IPS DF 4.7 (cell line): ENCODE results near the gene CACNA1B.
A peak's percentile ranks its signal among the peaks of the same experiment; 100 is the strongest.
"Not testable (repeated sequence)": the region's sequence is repeated elsewhere in the genome, so short reads cannot be mapped to it uniquely, and the experiment has no call there.

ENCODE experiments used
- DNase-seq: peaks from one replicate; pipeline ENCODE4 v3.0.0-alpha.2; 2013; ENCODE audit warnings: low spot score; ENCODE audit errors: extremely low read depth

Gene CACNA1B

GRCh38 chr9:138010861-138011260 lies 133.3 kb downstream of the CACNA1B start:
- DNase-seq: no peak

DNA sequence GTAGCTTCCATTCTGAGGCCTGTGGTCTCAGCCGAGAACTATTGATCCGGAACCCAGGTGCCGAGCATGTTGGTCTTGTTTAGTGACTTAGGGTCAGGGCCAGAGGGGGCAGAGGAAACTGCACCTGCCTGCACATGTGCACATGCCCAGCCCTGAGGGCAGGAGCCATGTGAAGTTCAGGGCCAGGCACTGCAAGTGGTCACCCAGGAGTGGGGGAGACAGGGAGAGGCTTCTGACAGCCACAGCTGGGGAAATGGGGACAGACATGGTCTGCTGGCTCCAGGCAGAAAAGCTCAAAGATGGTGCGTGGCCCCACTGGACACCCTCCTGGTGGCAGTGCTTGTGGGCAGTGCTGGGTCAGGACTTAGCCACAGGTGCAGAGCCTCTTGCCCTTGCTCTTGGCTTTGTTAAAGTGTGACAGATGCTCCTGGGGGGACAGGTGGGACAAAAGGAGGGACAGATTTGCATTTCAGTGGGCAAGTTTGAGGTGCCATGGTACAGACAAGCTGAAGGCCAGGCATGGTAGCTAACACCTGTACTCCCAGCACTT lies 134.4 kb downstream of the CACNA1B start:
- no peak for DNase-seq

GRCh38 chr9:138013273-138013672 lies 135.7 kb downstream of the CACNA1B start:
- no peak for DNase-seq

DNA sequence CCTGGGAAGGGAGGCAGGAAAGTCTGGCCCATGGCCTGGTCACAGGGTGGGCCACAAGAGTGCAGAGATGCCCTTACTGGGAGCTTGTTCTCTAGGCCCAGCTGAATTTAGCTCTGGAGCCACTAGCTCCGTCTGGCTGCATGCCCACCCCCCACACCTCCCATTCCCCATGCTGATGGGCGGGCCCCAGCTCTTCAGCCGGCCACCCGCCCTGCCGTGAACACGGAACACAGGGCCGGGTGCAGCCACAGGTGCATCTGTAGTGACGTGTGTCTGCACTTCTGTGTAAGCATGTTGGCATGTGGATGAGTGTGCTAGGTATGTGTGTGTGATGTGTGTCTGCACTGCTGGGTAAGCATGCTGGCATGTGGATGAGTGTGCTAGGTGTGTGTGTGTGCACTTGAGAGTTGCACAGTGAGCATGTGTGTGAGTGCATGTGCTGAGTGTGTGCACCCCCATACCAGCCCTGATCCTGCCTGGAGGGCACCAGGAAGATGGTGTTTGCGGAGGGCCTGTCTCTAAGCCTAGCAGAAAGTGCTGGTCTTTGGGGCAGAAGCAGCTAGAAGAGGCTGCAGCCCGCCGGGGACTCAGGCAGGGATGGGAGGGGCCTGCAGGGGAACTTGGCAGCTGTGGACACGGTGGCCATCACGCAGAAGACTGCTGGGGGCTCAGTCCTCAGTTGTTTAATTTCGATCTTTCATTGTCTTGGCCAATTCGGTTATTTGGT lies 136.4 kb downstream of the CACNA1B start:
- DNase-seq: no peak

GRCh38 chr9:138014563-138014945 lies 137.0 kb downstream of the CACNA1B start:
- no peak for DNase-seq

GRCh38 chr9:138015021-138015829 lies 137.6 kb downstream of the CACNA1B start:
- DNase-seq: no peak

DNA sequence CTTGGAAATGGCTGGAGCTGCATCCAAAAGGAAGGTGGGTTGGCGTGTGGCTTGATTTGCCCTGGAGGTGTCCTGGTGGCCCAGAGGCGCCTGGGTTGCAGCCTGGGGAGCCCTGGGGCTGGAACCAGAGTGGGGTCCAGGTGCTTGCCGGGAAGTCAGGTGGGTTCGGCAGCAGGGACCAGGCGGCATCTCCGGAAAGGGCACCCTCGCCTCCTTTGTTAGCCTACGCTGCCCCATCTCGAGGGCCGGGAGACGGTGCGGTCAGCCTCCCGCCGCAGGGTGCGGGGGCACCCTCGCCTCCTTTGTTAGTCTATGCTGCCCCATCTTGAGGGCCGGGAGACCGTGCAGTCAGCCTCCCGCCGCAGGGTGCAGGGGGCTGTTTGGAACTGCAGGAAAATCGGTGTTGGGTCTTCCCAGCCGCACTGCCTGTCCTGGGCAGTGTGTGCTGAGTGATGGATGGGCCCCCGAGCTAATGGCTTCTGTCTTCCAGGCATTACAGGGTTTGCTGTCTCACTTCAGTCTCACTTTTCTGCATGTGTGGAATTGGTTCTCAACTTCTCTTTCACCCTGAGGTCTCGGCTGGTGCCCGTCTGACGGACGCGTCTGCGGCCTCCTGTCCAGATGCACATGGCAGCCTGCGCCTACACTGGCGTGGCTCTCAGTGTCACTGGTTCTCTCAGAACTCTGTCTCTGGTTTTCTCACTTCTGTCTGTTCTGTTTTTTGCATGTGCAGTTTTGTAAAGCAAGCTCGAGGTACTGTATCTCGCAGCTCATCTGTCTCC lies 139.0 kb downstream of the CACNA1B start:
- DNase-seq: no peak

- DNase-seq: no peak
Measured at GRCh38 chr9:138017200-138017599, 139.6 kb downstream of the CACNA1B start.

GRCh38 chr9:138019514-138019913 lies 141.9 kb downstream of the CACNA1B start:
- not testable (repeated sequence) for DNase-seq

DNA sequence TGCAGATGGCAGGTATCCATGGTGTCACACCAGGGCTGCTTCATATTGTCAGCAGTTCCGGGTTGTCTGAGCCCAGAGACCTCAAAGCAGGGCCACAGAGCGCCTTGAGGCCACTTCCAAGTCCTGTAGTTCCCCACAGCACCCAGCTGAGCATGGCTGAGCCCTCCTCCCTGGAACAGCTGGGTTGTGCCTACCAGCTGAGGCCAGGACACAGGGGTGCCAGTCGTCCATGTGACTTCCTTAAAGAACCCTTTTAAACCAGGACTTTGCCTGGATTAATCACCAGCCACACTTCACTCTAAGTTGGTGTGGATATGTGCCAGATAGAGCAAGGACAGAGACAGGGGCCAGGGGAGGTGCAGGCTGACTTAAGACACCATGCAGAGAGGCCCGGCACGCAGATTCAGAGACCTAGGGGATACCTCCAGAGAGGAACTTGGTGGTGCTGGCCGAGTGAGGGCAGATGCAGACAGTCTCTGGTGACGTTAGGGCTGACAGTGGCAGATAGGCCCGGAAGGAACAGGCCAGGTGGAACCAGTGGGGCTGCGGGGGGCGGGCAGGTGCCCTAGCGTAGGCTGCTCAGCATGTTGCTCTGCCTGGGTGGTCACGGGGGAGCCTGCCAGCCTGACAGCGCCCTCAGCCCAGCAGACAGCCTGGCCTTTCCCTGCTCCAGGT lies 142.7 kb downstream of the CACNA1B start:
- DNase-seq: no peak

GRCh38 chr9:138020795-138021182 lies 143.2 kb downstream of the CACNA1B start:
- no peak for DNase-seq

DNA sequence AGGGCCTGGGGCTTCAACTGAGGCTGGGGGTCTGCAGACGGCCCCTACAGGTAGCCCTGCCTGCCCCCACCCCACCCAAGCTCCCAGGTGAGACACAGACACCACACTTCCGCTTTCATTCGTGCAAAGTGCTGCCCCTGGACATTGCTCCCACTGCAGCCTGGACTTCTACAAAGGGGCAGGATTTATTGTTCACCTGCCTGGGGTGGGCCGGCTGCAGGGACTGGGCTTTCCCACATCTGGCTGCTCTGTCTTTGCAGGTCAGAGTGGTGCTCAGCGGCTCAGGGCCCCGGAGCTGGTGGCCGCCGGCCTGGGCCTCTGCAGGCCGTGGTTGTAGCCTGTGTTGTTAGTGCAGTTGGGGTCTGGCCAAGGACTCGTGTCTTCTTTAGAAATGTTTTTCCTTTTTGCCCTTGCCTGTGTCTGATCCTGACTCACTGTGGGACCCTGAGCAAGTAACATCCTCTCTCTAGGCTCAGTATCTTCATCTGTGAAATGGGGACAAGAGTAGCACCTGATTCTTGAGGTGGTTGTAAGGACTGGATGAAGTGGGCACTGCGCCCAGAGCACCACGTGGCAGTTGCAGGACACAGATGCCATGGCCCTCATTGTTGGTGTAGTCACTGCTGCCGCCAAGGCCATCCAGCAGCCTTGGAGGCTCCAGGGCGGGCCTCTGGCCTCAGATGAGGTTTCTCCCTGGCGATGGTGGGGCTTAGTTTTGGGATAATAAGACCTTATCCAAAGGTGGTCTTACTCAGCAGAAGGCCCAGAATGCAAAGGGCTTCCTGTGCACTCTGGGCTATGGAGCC lies 143.9 kb downstream of the CACNA1B start:
- no peak for DNase-seq

DNA sequence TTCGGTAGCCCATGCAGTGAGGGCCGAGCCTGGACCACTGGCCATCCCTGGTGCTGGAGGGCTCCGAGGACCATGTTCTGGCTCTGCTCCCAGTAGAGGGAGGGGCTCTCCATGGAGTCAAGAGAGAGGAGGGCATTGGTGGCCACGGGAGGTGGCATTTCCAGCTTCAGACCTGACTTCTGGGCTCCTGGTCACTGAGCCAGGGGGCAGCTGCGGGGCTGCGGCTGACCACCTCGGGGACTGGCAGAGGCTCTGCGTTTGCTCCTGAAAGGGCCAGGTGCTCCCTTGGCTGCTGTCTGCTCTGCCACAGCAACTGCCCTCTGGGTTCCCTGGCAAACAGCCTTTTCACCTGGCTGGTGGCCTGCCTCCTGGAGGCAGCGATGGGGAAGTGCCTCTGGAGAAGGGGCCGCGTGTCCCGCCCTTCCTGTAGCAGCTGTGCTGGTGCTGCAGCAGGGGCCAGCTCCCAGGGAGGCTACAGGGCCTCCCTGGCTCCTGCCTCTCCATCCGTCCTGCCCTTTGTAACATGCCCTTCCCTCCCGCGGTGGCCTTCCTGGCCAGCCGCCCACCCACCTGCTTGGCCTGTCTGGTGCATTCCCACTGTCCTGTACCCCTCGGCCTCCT lies 144.6 kb downstream of the CACNA1B start:
- peak; percentile 46 for DNase-seq

DNA sequence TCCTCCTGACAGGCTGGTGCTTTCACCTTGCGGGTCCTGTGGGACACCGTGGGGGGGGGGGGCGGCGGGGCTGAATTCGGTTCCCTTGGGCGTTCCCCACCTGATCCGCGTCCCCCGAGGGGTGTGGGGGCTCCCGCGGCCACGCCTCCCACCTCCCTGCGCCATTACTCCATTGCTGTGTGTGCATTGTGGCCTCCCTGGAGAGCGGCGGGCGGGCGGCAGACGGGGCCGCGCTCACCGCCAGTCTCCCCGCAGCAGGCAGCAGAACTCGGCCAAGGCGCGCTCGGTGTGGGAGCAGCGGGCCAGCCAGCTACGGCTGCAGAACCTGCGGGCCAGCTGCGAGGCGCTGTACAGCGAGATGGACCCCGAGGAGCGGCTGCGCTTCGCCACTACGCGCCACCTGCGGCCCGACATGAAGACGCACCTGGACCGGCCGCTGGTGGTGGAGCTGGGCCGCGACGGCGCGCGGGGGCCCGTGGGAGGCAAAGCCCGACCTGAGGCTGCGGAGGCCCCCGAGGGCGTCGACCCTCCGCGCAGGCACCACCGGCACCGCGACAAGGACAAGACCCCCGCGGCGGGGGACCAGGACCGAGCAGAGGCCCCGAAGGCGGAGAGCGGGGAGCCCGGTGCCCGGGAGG lies 145.3 kb downstream of the CACNA1B start:
- DNase-seq: no peak

DNA sequence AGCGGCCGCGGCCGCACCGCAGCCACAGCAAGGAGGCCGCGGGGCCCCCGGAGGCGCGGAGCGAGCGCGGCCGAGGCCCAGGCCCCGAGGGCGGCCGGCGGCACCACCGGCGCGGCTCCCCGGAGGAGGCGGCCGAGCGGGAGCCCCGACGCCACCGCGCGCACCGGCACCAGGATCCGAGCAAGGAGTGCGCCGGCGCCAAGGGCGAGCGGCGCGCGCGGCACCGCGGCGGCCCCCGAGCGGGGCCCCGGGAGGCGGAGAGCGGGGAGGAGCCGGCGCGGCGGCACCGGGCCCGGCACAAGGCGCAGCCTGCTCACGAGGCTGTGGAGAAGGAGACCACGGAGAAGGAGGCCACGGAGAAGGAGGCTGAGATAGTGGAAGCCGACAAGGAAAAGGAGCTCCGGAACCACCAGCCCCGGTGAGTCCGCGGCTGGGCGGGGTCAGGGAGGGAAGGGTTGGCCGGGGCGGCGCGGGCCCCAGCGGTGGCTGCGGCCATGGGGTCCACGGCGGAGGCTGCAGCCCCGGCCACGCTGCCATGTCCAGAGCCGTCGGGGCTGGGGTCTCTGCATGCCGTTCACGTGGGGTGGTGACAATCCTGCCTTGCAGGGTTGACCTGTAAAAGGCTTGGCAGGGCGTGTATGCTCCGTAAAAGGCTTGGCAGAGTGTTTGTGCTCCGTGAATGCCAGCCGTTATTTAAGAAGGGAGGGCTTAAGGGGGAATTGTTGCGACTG lies 146.0 kb downstream of the CACNA1B start:
- DNase-seq: no peak

DNA sequence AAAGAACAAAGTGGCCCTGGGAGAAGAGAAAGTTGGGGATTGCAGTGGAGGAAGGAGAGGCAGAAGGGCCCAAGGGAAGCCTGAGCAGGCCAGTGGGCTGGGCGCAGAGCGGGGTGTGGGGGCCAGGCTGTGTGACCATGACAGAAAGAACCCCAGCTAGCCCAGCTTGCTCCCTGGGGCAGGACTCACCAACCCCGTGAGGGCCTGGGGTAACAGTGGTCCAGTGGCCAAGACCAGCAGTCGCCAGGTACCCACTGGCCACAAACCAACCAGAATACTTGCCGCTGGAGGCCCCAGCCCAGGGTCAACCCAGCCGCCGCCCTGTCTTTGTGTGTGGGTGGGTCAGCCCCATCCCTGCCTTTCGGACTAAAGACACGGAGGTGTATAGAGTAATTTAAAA lies 146.5 kb downstream of the CACNA1B start:
- no peak for DNase-seq

DNA sequence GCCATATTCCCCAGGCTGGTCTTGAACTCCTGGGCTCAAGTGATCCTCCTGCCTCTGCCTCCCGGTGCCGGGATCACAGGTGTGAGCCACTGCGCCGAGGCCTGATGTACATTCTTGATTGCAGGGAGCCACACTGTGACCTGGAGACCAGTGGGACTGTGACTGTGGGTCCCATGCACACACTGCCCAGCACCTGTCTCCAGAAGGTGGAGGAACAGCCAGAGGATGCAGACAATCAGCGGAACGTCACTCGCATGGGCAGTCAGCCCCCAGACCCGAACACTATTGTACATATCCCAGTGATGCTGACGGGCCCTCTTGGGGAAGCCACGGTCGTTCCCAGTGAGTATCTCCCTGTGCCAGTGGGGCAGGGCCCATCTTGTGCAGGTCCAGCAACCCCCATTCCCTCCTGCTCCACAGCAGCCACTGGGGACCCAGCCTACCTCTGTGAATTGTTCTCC lies 147.3 kb downstream of the CACNA1B start:
- no peak for DNase-seq

- no peak for DNase-seq
Measured at GRCh38 chr9:138025417-138025816, 147.8 kb downstream of the CACNA1B start.

GRCh38 chr9:138025908-138026307 lies 148.3 kb downstream of the CACNA1B start:
- DNase-seq: no peak
